ENCODE data around the gene KITLG. TPM values are rescaled to one million over a fixed set of nuclear protein-coding genes. Genes with fewer than 3 reads are reported as not detected.

The KITLG gene
- total RNA-seq, 1 experiment from 2014 or later: 4.6 TPM

GRCh38 chr12:88600272-88600671, 20.0 kb upstream of the KITLG start:
- DNase-seq (ENCODE audit: low spot score): no peak
- H3K36me3 ChIP-seq (ENCODE audit: insufficient read depth, low read length, poor library complexity, severe bottlenecking): no peaks in the 10 kb centered on the region
- ChIA-PET CTCF (no interaction called here), POLR2A (ENCODE audit: low non-redundant PET) (interaction anchor here (0.6 kb wide), 1 partner anchor 19 kb away, joined by 4 read pairs; no protein-coding TSS in a partner anchor)
- H3K27me3 ChIP-seq (replicated peaks; ENCODE audit: insufficient read depth, low read depth, low read length, poor library complexity): no peaks in the 10 kb centered on the region
- TF ChIP-seq CTCF (conservative IDR thresholded peaks at IDR 0.05; ENCODE audit: low read depth, low read length) (no peak), EZH2 (IDR thresholded peaks at IDR 0.05; ENCODE audit: borderline replicate concordance, low read depth, low read length, poor library complexity, severe bottlenecking) (no peak)
- intact Hi-C loops (cut with micrococcal nuclease; ENCODE audit: unreplicated experiment): no loop called here
- H3K4me1 ChIP-seq (ENCODE audit: insufficient read depth, low read length, poor library complexity, severe bottlenecking): no peaks in the 10 kb centered on the region
- no peaks in the 10 kb centered on the region for H3K9me3 ChIP-seq (ENCODE audit: low read depth, low read length, poor library complexity, severe bottlenecking)
- H3K4me3 ChIP-seq (ENCODE audit: low read depth, low read length, poor library complexity, severe bottlenecking): no peak overlapping the region
- no TSS peak for BruUV-seq (replicated peaks)
- H3K27ac ChIP-seq (ENCODE audit: low read depth, low read length, poor library complexity, severe bottlenecking): no peak overlapping the region

DNA sequence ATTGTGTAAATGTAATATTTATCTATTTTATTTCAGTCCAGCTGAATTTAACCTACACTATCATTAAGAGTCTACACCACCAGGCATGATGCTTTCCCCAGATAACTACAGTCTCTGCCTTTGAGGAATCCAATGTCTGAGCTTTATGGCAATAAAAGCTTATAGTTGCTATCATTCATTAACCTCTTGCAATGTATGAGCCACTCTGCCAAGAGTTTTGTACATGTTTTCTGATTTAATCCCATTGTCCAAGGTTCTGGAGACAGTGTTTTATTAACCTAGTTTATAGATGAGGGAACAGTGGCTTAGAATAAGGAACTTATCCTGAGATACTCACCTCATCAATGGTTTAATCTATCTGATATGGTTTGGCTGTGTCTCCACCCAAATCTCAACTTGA, 17.1 kb upstream of the KITLG start:
- no peak for DNase-seq (ENCODE audit: low spot score)
- Histone ChIP-seq H3K27me3 (replicated peaks; ENCODE audit: insufficient read depth, low read depth, low read length, poor library complexity) (no peaks in the 10 kb centered on the region), H3K4me1 (ENCODE audit: insufficient read depth, low read length, poor library complexity, severe bottlenecking) (no peaks in the 10 kb centered on the region), H3K9me3 (ENCODE audit: low read depth, low read length, poor library complexity, severe bottlenecking) (no peaks in the 10 kb centered on the region), H3K4me3 (ENCODE audit: low read depth, low read length, poor library complexity, severe bottlenecking) (no peak overlapping the region), H3K36me3 (ENCODE audit: insufficient read depth, low read length, poor library complexity, severe bottlenecking) (no peaks in the 10 kb centered on the region), H3K27ac (ENCODE audit: low read depth, low read length, poor library complexity, severe bottlenecking) (no peak overlapping the region)
- BruUV-seq (replicated peaks): no TSS peak
- TF ChIP-seq CTCF (conservative IDR thresholded peaks at IDR 0.05; ENCODE audit: low read depth, low read length) (no peak), EZH2 (IDR thresholded peaks at IDR 0.05; ENCODE audit: borderline replicate concordance, low read depth, low read length, poor library complexity, severe bottlenecking) (no peak)
- ChIA-PET POLR2A (ENCODE audit: low non-redundant PET) (no interaction called here), CTCF (no interaction called here)
- intact Hi-C loops (cut with micrococcal nuclease; ENCODE audit: unreplicated experiment): no loop called here

GRCh38 chr12:88595697-88596096, 15.4 kb upstream of the KITLG start:
- H3K36me3 ChIP-seq (ENCODE audit: insufficient read depth, low read length, poor library complexity, severe bottlenecking): no peaks in the 10 kb centered on the region
- CTCF ChIA-PET: interaction anchor here (0.6 kb wide), 1 partner anchor 18 kb away, joined by 3 read pairs; no protein-coding TSS in a partner anchor
- no TSS peak for BruUV-seq (replicated peaks)
- H3K9me3 ChIP-seq (ENCODE audit: low read depth, low read length, poor library complexity, severe bottlenecking): no peaks in the 10 kb centered on the region
- POLR2A ChIA-PET (ENCODE audit: low non-redundant PET): interaction anchor here (0.7 kb wide), 1 partner anchor 15 kb away, joined by 19 read pairs; the partner anchor contains the start of gene KITLG
- no peaks in the 10 kb centered on the region for H3K27me3 ChIP-seq (replicated peaks; ENCODE audit: insufficient read depth, low read depth, low read length, poor library complexity)
- H3K4me1 ChIP-seq (ENCODE audit: insufficient read depth, low read length, poor library complexity, severe bottlenecking): no peaks in the 10 kb centered on the region
- intact Hi-C loops (cut with micrococcal nuclease; ENCODE audit: unreplicated experiment): no loop called here
- H3K4me3 ChIP-seq (ENCODE audit: low read depth, low read length, poor library complexity, severe bottlenecking): no peak overlapping the region
- H3K27ac ChIP-seq (ENCODE audit: low read depth, low read length, poor library complexity, severe bottlenecking): no peak overlapping the region
- no peak for DNase-seq (ENCODE audit: low spot score)
- TF ChIP-seq CTCF (conservative IDR thresholded peaks at IDR 0.05; ENCODE audit: low read depth, low read length): no peak
- no peak for TF ChIP-seq EZH2 (IDR thresholded peaks at IDR 0.05; ENCODE audit: borderline replicate concordance, low read depth, low read length, poor library complexity, severe bottlenecking)
